Breast epithelium (tissue), 4 donors: Measurements from ENCODE around the gene UBN2. TPM values are rescaled to one million over a fixed set of nuclear protein-coding genes. Genes with fewer than 3 reads are reported as not detected.

Experiments used
- DNase-seq, 2 donors: peaks; one replicate each; pipeline ENCODE4 v3.0.0-alpha.2; 2019; ENCODE audit warnings: low spot score in 2 of 2
- H3K27ac ChIP-seq, 2 donors: fragments of 200-600 bp; sonication (generic) in 1 of 2; one replicate each; pipeline ENCODE4 v1.5.1; 2016 to 2019; ENCODE audit warnings: mild to moderate bottlenecking in 1 of 2
- H3K27me3 ChIP-seq, 2 donors: fragments of 200-600 bp; sonication (generic) in 1 of 2; one replicate each; pipeline versions ENCODE4 v1.5.1 to v1.6.0; 2017 to 2019; ENCODE audit warnings: control low read depth in 1 of 2, mild to moderate bottlenecking in 1 of 2
- H3K36me3 ChIP-seq: fragments of 200-600 bp; one replicate; pipeline ENCODE4 v1.5.1; 2019
- H3K4me1 ChIP-seq, 2 donors: fragments of 200-600 bp; sonication (generic); one replicate each; pipeline ENCODE4 v1.5.1; 2016 to 2019; ENCODE audit warnings: control low read depth in 1 of 2
- H3K4me3 ChIP-seq, 3 donors: fragments of 200-600 bp; sonication (generic); 1 replicate in 2 of 3; 2 replicates in 1 of 3; pipeline ENCODE4 v1.5.1; 2016 to 2019; ENCODE audit warnings: mild to moderate bottlenecking in 3 of 3, moderate library complexity in 2 of 3
- H3K9me3 ChIP-seq, 2 donors: fragments of 200-600 bp; sonication (generic) in 1 of 2; one replicate each; pipeline ENCODE4 v1.5.1; 2016 to 2019; ENCODE audit warnings: control low read depth in 1 of 2
- POLR2A ChIP-seq: fragments of 450-650 bp; IDR thresholded peaks from one replicate; pipeline ENCODE4 v1.6.1; 2016; ENCODE audit warnings: antibody characterized with exemption, mild to moderate bottlenecking, moderate library complexity
- POLR2AphosphoS5 ChIP-seq, 3 donors: sonication (generic); formaldehyde crosslinking; IDR thresholded peaks; one replicate each; pipeline ENCODE4 v1.6.1; 2017; ENCODE audit warnings: antibody characterized with exemption in 3 of 3
- intact Hi-C: fragments of 100-400 bp; cut with DNase I; formaldehyde crosslinking; loops from one replicate; pipeline ENCODE4 v1.15.1; 2023; ENCODE audit warnings: low total_unique reads
- total RNA-seq, 3 donors: library from RNA; depleted of rRNA; stranded (reverse); fragments of >200 nt; gene quantifications; one replicate each; pipeline ENCODE4 v1.1.0, GENCODE V29; 2016
- TF ChIP-seq, protein P1 (sequence below), 3 donors: fragments of 450-650 bp; IDR thresholded peaks; one replicate each; pipeline ENCODE4 v1.5.1; 2016 to 2017; ENCODE audit warnings: antibody characterized with exemption in 3 of 3, mild to moderate bottlenecking in 3 of 3, moderate library complexity in 3 of 3

Gene UBN2
- total RNA-seq, 3 donors from 2014 or later, result 12.8 to 26.8 (median 20.0) TPM

GRCh38 chr7:139284252-139284896, 53.3 kb downstream of the UBN2 start:
- Histone ChIP-seq H3K9me3 (no peaks in the 10 kb centered on the region), H3K4me3 (no peak overlapping the region), H3K27me3 (no peaks in the 10 kb centered on the region), H3K27ac (no peak overlapping the region), H3K4me1 (no peaks in the 10 kb centered on the region), H3K36me3 (peaks cover 8% of the 10 kb centered on the region)
- TF ChIP-seq POLR2AphosphoS5 (IDR thresholded peaks at IDR 0.05), result no peak
- TF ChIP-seq, protein P1, sequence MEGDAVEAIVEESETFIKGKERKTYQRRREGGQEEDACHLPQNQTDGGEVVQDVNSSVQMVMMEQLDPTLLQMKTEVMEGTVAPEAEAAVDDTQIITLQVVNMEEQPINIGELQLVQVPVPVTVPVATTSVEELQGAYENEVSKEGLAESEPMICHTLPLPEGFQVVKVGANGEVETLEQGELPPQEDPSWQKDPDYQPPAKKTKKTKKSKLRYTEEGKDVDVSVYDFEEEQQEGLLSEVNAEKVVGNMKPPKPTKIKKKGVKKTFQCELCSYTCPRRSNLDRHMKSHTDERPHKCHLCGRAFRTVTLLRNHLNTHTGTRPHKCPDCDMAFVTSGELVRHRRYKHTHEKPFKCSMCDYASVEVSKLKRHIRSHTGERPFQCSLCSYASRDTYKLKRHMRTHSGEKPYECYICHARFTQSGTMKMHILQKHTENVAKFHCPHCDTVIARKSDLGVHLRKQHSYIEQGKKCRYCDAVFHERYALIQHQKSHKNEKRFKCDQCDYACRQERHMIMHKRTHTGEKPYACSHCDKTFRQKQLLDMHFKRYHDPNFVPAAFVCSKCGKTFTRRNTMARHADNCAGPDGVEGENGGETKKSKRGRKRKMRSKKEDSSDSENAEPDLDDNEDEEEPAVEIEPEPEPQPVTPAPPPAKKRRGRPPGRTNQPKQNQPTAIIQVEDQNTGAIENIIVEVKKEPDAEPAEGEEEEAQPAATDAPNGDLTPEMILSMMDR (IDR thresholded peaks at IDR 0.05), result no peak
- TF ChIP-seq POLR2A, result no peak
- intact Hi-C loops, result no loop called here
- no peak for DNase-seq

- H3K4me1 ChIP-seq, result no peaks in the 10 kb centered on the region
- H3K4me3 ChIP-seq, result no peak overlapping the region
- no peaks in the 10 kb centered on the region for H3K27me3 ChIP-seq
- intact Hi-C loops, result no loop called here
- DNase-seq, result no peak
- no peak for TF ChIP-seq POLR2A
- TF ChIP-seq POLR2AphosphoS5 (IDR thresholded peaks at IDR 0.05), result no peak
- TF ChIP-seq, protein P1 (IDR thresholded peaks at IDR 0.05), result no peak
- peaks cover 8% of the 10 kb centered on the region for H3K36me3 ChIP-seq
- no peaks in the 10 kb centered on the region for H3K9me3 ChIP-seq
- no peak overlapping the region for H3K27ac ChIP-seq
These were observed 55.1 kb downstream of the UBN2 start for GRCh38 chr7:139286144-139286543.

- no peaks in the 10 kb centered on the region for H3K27me3 ChIP-seq
- no peak overlapping the region for H3K27ac ChIP-seq
- no peaks in the 10 kb centered on the region for H3K36me3 ChIP-seq
- no peaks in the 10 kb centered on the region for H3K9me3 ChIP-seq
- intact Hi-C loops, result no loop called here
- no peak for DNase-seq
- H3K4me3 ChIP-seq, result no peak overlapping the region
- no peaks in the 10 kb centered on the region for H3K4me1 ChIP-seq
- no peak for TF ChIP-seq POLR2AphosphoS5 (IDR thresholded peaks at IDR 0.05)
- no peak for TF ChIP-seq POLR2A
- TF ChIP-seq, protein P1 (IDR thresholded peaks at IDR 0.05), result no peak
These were observed 61.8 kb downstream of the UBN2 start for GRCh38 chr7:139292821-139293220.

GRCh38 chr7:139293534-139293933, 62.5 kb downstream of the UBN2 start:
- no peak for TF ChIP-seq POLR2AphosphoS5 (IDR thresholded peaks at IDR 0.05)
- TF ChIP-seq, protein P1 (IDR thresholded peaks at IDR 0.05), result no peak
- no peak for TF ChIP-seq POLR2A
- Histone ChIP-seq H3K4me3 (no peak overlapping the region), H3K27me3 (no peaks in the 10 kb centered on the region), H3K36me3 (no peaks in the 10 kb centered on the region), H3K4me1 (no peaks in the 10 kb centered on the region), H3K27ac (no peak overlapping the region), H3K9me3 (no peaks in the 10 kb centered on the region)
- intact Hi-C loops, result no loop called here
- DNase-seq, result no peak

DNA sequence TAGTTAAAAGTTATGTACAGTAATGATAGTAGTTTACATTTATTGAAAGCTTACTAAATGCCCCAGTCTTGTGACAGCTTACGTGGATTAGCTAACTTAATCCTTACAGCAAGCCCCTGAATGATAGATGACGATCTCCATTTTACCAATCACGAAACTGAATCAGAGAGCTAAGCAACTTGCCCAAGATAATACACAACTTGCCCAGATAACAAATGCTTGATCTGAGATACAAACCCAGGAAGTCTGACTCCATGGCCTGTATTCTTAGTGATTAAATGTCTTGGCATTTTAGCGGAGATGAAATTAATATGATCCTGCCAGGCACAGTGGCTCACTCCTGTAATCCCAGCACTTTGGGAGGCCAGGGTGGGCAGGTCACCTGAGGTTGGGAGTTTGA, 63.2 kb downstream of the UBN2 start:
- Histone ChIP-seq H3K4me1 (no peaks in the 10 kb centered on the region), H3K36me3 (no peaks in the 10 kb centered on the region), H3K27ac (no peak overlapping the region), H3K4me3 (no peak overlapping the region), H3K9me3 (no peaks in the 10 kb centered on the region), H3K27me3 (no peaks in the 10 kb centered on the region)
- no peak for DNase-seq
- intact Hi-C loops, result no loop called here
- TF ChIP-seq, protein P1 (IDR thresholded peaks at IDR 0.05), result no peak
- no peak for TF ChIP-seq POLR2AphosphoS5 (IDR thresholded peaks at IDR 0.05)
- no peak for TF ChIP-seq POLR2A
